NCI-H510A treated with DMSO at 0.1 percent for 48 hours (cell line): Measurements from ENCODE around the gene CCR2.
A peak's percentile ranks its signal among the peaks of the same experiment; 100 is the strongest.
"Not testable (repeated sequence)": the region's sequence is repeated elsewhere in the genome, so short reads cannot be mapped to it uniquely, and the experiment has no call there.

Experiments
- DNase-seq: peaks from one replicate; lab custom pipeline; 2025; lab: John Stamatoyannopoulos, UW

Gene CCR2

GRCh38 chr3:46380471-46381221, 26.7 kb downstream of the CCR2 start:
- no peak for DNase-seq

- DNase-seq, result no peak
These were observed 27.7 kb downstream of the CCR2 start for GRCh38 chr3:46381625-46382024.

- DNase-seq, result no peak
These were observed 29.5 kb downstream of the CCR2 start for GRCh38 chr3:46383211-46383950.

DNA sequence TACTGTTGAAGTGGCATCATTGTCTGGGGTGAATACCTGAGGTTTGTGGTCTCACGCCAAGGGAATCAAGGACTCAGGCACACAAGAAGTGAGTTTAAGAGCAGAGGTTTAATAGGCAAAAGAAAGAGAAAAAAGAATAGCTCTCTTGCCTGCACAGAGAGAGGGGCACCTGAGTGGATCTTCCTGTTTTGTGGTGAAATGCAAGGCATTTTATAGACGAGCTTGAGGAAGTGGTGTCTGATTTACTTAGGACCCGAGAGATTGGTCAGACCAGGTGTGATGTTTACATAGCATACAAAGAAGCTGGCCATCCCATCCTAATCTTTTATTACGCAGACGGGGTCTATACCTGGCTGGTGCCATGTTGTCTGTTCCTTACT, 30.0 kb downstream of the CCR2 start:
- DNase-seq, result no peak

- DNase-seq, result no peak
These were observed 32.3 kb downstream of the CCR2 start for GRCh38 chr3:46386205-46386604.

- not testable (repeated sequence) for DNase-seq
These were observed 34.9 kb downstream of the CCR2 start for GRCh38 chr3:46388847-46389246.

- no peak for DNase-seq
These were observed 35.4 kb downstream of the CCR2 start for GRCh38 chr3:46389306-46389705.

GRCh38 chr3:46391526-46391925, 37.6 kb downstream of the CCR2 start:
- not testable (repeated sequence) for DNase-seq

GRCh38 chr3:46393011-46393410, 39.1 kb downstream of the CCR2 start:
- DNase-seq, result no peak

DNA sequence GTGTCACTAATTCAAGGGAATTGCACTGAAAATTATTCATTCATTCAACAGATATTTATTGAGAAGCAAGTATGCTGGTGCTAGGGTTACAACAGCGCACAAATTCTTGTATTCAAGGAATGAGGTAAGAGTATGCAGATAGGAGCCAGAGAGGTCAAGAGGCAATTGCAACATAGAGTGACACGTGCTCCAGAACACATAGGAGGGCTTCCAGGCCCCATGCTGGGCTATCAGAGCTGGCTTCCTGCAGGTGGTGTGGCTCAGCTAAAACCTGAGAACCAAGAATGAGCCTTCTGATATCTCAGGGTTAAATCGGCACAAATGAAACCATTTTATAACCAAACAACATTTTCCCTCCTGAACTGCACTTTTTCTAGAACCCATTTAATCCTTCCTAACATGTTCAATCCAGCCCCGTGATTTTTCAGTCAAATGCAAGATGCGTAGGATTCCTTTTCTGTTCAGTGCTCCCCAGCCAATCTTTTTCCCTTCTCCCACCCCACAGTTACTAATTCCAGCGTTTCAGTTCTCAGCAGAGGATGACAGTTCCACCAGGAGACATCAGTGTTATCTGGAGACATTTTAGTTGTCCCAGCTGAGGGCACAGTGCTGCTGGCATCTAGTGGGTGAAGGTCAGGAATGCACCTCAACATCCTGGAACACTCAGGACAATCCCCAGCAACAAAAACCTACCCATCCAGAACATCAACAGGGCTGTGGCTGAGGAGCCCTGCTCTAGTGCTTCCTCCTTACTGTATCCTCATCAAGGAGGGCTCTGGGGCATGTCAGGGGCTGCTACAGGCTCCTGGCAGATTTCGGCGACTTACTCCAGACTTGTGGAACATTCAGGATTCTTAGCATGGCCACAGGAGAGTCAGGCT, 39.9 kb downstream of the CCR2 start:
- DNase-seq, result peak; percentile 44

DNA sequence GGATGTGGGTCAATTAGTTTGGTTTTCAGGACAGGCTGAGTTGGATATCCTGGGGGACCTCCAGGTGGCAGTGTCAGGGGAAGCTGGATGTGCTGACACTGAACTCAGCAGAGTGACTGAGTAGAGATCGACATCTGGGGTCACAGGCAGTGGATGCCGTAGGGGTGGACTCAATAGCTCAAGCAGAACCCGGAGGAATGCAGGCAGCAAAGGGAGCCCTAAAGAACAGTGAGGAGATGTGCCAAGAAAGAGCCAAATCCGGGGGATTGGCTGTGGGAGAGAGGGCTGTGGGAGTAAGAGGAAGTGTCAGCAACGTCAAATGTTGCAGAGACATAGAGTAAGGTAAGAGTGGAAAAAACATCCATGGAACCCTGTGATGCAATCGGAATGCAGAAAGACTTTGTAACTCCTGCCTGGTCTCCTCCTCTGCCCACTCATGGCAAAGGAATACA, 41.3 kb downstream of the CCR2 start:
- no peak for DNase-seq

DNA sequence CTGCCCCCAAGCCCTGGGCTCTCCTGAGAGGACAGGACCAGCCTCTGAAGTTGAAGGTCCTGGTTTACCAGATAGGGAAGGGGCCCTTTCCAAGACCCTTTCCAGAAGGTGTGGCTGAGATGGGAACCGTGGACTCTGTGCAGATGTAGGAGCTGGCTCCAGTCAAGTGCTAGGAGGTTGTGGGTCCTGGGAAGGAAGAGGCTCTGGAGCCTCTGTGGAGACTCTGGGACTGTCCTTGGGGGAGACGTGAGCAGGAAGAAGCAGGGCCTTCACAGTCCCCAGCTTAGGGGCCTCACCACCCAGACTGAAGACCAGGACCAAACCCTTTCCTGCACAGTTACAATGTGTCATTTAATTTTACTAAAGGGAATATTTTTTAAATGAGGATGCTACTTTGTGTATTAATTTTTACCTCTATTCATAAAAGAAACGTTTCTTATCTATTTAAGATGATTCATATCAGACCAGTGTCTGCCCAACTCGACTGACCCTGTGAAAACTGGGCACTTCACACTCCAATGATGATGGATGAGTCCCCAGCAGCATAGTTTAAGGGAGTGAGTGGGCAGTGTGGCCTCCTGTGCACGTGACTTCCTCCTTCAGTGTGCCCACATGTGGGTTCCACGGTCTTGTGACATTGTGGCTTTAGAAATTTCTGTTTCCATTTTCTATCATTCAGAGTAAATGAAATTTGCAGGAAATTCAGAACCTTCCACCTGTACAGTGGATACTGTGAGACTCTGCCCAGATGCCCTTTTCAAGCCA, 42.0 kb downstream of the CCR2 start:
- no peak for DNase-seq

DNA sequence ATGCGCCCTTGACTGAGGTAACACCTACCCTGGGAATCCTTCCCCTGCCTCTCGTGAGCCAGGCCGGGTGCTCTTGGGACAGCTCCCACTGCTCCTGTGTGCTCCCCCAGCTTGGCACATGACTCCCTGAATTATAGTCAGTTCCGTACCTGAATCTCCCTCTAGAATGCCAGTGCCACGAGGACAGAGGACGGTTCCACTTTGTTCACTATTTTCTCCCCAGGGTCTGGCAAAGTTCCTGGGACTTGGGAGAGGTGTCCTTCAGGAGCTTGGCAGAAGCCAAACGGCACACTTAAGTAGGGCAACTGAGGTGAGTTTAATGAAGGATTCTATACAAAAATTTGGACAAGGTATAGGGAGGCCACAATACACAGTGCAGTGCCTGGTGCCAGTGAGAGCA, 43.2 kb downstream of the CCR2 start:
- no peak for DNase-seq

DNA sequence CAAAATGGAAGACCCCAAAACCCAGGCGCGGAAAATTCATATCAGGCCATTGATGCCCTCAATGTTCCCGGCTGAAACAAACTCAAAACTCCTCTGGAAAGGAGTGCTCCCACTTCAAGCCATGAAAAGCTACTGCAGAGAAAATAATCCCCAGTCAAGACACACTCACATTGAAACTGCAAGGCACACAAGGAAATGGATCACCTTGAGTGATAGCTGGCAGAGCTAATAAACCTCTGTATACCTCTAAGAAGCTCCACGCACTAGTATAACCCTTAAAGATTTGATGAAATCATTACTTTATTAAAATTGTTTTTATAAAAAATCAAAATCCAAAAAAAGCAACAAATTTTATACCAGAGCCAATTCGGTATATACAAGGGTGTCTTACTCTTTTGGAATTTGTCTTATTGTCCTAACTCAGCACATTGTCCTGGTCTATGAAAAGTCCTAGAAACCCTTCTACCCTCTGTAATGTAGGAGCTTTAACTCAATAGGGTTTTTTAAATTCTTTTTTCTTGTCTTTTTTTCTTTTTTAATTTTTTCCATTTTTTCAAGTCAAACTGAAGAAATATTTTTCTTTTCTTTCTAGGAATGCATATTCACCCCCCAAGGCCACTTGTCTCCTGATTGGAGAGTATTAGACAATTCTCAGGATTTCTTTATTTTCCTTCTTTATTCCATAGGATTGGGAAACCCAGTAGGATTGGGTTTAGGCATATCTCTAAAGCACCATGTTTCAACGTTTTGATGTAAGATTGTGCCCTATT, 44.5 kb downstream of the CCR2 start:
- no peak for DNase-seq

DNA sequence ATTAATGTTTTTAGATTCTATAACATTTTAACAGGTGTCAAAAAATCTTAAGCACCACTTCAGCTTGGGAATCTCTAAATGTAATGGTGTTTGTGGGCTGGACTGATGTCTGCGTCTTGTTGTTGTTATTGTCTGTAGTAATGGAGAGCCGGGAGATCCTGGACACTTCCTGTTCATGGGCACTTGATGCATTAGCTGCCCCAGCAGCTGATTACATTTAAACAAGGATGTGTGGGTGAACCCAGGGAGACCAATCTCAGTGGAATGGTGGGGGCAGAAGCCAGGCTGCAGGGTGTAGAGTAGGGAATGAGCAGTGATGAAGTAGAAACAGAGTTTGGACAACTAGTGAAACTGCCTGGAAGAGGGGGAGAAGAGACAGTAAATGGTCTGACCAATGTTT, 45.2 kb downstream of the CCR2 start:
- no peak for DNase-seq

DNA sequence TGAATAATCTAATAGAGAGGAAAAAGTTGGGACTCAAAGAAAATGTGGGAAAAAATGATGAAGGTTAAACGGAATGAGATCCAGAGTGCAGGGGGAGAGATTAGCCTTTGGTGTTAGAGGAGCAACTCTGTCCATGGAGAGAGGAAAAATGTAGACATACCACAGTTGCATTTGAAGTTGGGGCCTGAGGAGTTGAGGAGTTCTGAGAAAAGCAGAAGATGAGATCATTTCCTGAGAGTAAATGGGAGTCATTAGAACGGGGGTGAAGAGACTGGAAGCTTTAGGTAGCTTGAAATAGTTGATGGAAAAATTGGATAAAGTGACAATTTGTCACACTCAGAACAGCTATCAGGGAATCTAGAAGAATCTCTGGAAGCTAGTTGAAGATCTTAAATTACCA, 45.6 kb downstream of the CCR2 start:
- no peak for DNase-seq

DNA sequence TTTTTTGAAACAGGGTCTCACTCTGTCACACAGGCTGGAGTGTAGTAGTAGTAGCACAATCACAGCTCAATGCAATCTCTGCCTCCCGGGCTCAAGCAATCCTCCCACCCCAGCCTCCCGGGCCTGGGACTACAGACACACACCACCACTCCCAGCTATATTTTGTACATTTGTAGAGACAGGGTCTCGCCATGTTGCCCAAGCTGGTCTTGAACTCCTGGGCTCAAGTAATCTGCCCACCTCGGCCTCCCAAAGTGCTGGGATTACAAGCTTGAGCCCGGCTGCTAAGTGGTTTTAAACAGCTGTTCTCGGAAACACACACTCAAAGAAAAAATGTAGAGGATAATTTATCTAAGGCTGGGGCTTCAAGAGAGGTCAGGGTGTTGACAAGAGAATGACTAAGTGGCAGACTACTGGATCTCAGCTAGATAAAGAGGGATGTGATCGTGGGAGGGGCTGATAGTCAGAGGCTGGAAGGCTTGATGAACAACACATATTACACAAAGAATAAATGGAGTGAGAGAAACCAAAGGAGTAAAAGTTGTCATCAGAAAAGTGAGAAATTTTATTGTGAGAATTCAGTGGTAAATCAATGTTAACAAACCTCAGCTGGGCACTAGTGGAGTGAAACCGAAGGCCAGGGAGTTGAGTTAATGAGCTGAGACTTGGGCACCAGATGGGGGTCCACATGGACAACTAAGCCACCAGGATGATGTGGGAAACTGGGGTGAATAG, 46.3 kb downstream of the CCR2 start:
- peak; percentile 63 for DNase-seq

- no peak for DNase-seq
These were observed 46.9 kb downstream of the CCR2 start for GRCh38 chr3:46400846-46401245.

DNA sequence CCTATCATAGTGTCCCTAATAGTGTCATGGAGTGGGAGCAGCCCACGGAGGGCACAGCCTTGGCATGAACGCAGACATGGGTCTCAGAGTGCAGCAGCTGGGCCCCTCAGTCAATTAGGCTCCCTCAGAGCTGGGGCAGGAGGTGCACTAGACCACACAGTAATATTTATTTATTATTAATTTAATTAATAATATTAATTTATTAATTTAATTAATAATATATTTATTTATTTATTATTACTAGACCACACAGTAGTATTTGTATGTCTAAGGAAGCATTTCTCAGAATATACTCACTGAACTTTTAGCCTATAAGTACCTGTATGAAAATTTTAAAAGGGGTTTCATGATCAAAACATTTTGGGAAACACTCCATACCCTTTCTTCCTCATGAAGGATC, 47.7 kb downstream of the CCR2 start:
- DNase-seq, result no peak

DNA sequence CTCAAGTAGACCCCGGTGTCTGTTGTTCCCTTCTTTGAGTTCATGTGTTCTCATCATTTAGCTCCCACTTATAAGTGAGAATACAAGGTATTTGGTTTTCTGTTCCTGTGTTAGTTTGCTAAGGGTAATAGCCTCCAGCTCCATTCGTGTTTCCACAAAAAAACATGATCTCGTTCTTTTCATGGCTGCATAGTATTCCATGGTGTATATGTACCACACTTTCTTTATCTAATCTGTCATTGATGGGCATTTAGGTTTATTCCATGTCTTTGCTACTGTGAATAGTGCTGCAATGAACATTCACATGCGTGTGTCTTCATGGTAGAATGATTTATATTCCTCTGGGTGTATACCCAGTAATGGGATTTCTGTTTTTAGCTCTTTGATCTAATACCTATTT, 49.0 kb downstream of the CCR2 start:
- DNase-seq, result not testable (repeated sequence)
